M059J (cell line): ENCODE data around the gene DPP3. TPM values are rescaled to one million over a fixed set of nuclear protein-coding genes. Genes with fewer than 3 reads are reported as not detected.

Experiments
- DNase-seq: peaks from one replicate; pipeline ENCODE4 v3.0.0-alpha.2; 2012; ENCODE audit warnings: low read depth
- total RNA-seq: library from RNA; depleted of rRNA; stranded (reverse); fragments of >200 nt; shearing (Covaris generic); gene quantifications from 2 replicates; pipeline ENCODE4 v1.2.3, GENCODE V29; 2014; rRNA removed

The DPP3 gene
- total RNA-seq, 1 experiment from 2014 or later: 106 TPM

DNA sequence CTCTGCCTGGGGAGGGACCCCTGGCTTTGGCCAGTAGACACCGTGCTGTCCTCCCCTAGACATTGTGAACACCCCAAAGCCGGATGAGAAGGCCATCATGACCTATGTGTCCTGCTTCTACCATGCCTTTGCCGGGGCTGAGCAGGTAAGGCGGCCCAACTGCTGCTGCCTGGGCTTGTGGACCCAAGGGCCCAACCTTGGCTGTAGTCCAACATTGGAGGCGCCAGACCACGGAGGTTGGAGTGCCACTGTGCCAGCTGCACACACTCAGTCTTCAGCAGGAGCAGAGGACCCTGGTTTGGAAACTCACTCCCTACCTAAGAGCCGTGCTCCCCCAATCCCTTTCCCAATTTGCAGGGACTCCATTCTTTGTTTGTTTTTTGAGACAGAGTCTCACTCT, 75.9 kb downstream of the DPP3 start:
- DNase-seq: no peak

GRCh38 chr11:66557733-66558326, 77.6 kb downstream of the DPP3 start:
- no peak for DNase-seq

Other genes starting within 250 kb of the DPP3 start
- 15.1 and 17.6 TPM in 2 replicates for gene KLC2, start 222.7 kb upstream of the DPP3 start, total RNA-seq
- 189 and 209 TPM in 2 replicates for gene RAB1B, start 211.8 kb upstream of the DPP3 start, total RNA-seq
- gene CNIH2, start 202.3 kb upstream of the DPP3 start, total RNA-seq: 2.0 and 3.4 TPM in 2 replicates
- 197 and 221 TPM in 2 replicates for gene YIF1A, start 191.3 kb upstream of the DPP3 start, total RNA-seq
- not detected in 2 replicates for gene TMEM151A, start 188.5 kb upstream of the DPP3 start, total RNA-seq
- gene CD248, start 163.4 kb upstream of the DPP3 start, total RNA-seq: not detected in 2 replicates
- 13.5 and 19.6 TPM in 2 replicates for gene RIN1, start 144.0 kb upstream of the DPP3 start, total RNA-seq
- gene BRMS1, start 135.3 kb upstream of the DPP3 start, total RNA-seq: 80.9 and 93.6 TPM in 2 replicates
- gene B4GAT1, start 132.8 kb upstream of the DPP3 start, total RNA-seq: 33.0 and 40.3 TPM in 2 replicates
- gene SLC29A2, start 108.7 kb upstream of the DPP3 start, total RNA-seq: 1.6 and 6.1 TPM in 2 replicates
- not detected in 2 replicates for gene NPAS4, start 59.4 kb upstream of the DPP3 start, total RNA-seq
- gene MRPL11, start 41.6 kb upstream of the DPP3 start, total RNA-seq: 57.9 and 80.2 TPM in 2 replicates
- 8.7 and 11.9 TPM in 2 replicates for gene PELI3, start 13.5 kb upstream of the DPP3 start, total RNA-seq
- 24.6 and 34.3 TPM in 2 replicates for gene BBS1, start 30.2 kb downstream of the DPP3 start, total RNA-seq
- gene ZDHHC24, start 65.6 kb downstream of the DPP3 start, total RNA-seq: 28.2 and 36.2 TPM in 2 replicates
- not detected in 2 replicates for gene ACTN3, start 66.5 kb downstream of the DPP3 start, total RNA-seq
- gene CTSF, start 88.2 kb downstream of the DPP3 start, total RNA-seq: 22.9 and 28.4 TPM in 2 replicates
- gene CCDC87, start 112.6 kb downstream of the DPP3 start, total RNA-seq: 0.17 TPM in 1 of 2 replicates, not detected in the other
- gene CCS, start 112.8 kb downstream of the DPP3 start, total RNA-seq: 19.4 and 20.0 TPM in 2 replicates
- gene RBM14, start 136.2 kb downstream of the DPP3 start, total RNA-seq: 29.6 and 53.4 TPM in 2 replicates
- gene RBM4, start 158.3 kb downstream of the DPP3 start, total RNA-seq: 93.6 and 126 TPM in 2 replicates
- gene RBM4B, start 197.5 kb downstream of the DPP3 start, total RNA-seq: 25.7 and 27.3 TPM in 2 replicates
- gene SPTBN2, start 248.8 kb downstream of the DPP3 start, total RNA-seq: 2.1 and 11.4 TPM in 2 replicates